ENCODE results near the gene RBMS3.
"Not testable (repeated sequence)": the region's sequence is repeated elsewhere in the genome, so short reads cannot be mapped to it uniquely, and the experiment has no call there.

The RBMS3 gene

DNA sequence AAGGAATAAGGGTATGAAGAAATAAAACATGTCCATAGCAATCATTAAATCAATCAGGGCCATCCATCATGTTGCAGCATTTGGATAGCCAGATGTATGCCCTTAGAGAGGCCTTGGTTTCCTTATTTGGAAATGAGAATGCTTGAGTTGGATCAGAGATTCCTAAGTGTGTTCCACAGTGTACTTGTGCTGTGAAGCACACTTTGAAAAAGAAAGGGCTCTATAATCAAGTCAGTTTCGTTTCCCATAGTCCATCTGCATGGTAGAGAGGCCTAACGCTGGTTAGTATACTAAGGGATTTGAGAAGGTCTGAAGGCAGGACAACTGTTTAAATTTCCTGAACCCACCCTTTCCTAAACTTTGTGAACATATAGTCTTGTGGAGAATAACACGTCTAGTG, 30.9 kb downstream of the RBMS3 start:
- DNase-seq (ENCODE audit: low read depth in 3 of 3, low spot score in 1 of 3): no peak

DNA sequence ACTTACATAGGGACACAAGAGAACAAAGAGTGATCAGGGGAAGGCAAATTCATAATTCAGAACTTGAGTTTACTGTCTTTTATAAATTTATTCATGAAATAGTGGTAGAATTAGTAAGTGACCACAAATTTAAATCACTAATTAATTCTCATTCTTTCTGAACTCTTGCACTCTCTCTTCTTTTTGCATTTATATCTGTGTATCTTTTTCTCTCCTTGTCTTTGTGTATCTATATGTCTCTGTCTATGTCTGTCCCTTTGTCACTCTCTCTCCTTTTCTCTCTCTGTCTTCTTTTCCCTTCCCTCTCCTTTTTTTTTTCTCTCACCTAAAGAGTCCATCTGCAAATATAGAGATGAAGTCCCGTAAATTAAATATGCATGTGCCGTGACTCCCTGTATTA, 31.5 kb downstream of the RBMS3 start:
- DNase-seq (ENCODE audit: low read depth in 3 of 3, low spot score in 1 of 3): no peak

DNA sequence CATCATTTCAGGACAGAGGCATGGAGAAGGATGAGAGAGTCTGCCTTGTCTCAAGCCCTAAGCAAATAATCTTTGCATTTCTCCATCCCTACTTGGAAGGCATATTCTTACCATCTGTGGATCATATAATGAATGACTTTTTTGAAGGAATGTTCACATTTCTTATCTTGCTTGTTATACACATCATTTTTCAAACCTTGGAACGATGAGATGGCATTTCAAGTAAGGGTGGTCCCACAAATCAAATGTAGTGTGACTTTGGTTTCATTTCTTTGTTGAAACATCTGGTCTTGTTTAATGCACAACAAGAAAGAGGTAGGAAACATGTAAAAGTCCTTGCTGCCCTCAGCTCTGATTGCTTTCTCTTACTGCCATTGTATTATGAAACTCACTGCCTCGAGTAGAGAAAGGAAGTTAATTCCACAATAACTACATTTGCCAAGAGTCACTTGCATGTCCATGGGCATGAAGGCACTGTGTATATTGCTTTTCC, 32.1 kb downstream of the RBMS3 start:
- no peak for DNase-seq (ENCODE audit: low read depth in 3 of 3, low spot score in 1 of 3)

DNA sequence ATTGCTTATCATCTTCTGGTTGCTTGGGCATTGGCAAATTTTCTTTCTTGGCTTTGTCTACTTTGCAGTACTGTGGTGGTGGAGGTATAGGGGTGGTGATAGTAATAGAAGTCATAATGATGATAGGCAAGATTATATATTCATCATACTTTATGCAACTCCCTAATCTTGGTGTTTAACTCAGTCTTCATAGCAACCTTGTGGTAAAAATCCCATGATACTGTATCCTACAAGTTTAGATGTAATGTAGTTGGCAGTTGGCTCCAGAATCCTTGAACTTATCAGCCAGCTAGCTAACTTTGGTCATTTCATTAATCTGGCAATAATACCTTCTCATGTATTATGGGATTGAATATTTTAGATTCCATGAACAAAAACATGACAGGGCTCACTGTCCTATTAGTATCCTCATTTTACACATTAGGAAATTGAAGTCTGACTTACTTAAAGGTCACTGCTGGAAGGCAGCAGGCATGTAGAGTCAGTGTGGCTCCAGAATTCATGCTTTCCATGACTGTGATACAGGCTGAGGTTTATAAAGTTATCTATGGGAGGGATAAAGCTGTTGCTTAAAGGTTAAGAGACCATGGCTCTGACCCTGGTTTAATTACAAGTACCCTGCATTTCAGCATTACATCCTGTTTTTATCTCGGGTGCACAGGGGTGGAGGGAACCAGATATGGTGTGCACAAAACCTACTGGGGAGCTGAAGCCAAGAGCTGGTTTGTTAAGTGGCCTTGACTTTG, 33.3 kb downstream of the RBMS3 start:
- no peak for DNase-seq (ENCODE audit: low read depth in 3 of 3, low spot score in 1 of 3)

DNA sequence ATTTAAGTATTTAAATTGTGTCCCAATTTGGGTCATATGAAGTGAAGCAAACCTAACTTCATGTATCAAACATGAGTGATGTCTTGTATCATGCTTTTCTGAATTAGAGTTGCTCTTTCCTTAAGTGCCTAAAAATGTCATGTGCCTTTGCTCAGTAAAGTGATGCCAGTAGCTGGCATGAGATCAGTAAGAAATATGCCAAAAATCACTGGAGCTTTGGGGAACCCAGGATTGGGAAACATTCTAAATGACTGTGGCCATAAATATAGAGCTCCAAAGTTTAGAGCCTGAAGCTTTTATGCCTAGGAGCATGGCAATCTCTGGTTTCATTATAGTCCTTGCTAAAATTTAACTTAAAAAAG, 33.8 kb downstream of the RBMS3 start:
- DNase-seq (ENCODE audit: low read depth in 3 of 3, low spot score in 1 of 3): no peak

DNA sequence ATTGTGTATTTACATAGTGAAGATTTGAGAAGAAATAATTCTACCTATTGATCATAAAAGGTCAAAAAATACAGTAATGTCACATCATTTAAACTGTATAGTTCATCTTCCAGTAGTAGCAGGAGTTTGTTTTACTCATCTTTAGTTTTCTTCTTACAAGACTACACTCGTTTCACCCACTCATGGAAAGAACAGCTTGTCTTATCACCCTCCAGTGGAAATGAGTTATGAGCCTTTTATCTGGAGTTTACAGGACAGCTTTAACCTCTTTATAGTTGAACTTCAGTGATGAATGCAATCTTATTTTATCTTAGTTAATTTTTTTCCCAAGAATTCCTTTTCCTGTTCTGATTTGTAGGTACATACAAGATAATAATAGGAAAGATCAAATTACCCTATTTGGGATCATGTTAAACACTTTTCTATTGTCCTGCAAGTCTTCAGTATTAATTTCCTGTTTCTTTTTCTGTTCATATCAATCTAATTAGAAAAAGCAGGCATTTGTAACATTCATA, 36.8 kb downstream of the RBMS3 start:
- no peak for DNase-seq (ENCODE audit: low read depth in 3 of 3, low spot score in 1 of 3)

DNA sequence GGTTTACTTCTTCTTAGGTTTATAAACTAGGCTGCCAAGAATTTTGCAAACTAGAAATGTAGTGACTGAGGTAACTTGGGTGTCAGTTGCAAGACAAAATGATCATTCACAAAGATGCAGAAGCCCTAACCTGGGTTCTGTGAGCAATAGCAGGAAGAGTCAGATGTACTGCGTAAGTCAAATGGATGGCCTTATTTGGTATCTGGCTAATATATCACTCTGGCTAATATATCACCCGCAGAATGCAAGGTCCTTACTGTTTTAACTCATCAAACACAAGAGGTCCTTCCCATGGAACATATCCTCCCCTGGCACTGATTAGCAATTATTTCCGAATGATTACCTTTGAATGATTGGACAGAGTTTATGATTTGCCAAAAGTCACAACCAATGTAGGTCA, 37.4 kb downstream of the RBMS3 start:
- no peak for DNase-seq (ENCODE audit: low read depth in 3 of 3, low spot score in 1 of 3)

DNA sequence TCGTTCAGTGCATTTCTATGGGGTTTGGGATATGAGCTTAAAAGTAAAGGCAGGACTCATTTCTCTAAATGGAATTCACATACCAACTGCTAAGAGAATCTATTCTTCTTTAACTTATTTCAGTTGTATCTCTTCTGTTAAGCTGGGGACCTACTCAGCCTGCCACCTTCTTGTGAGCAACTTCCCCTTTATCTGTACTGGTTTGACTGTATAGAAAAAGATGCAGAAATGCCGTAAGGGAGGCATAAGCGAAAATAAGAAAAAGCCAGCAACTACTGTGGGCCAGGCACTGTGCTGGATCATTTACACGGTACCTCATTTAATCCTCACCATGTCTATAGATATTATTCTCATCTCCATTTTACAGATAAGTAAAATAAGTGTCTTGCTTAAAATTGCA, 38.4 kb downstream of the RBMS3 start:
- DNase-seq (ENCODE audit: low read depth in 3 of 3, low spot score in 1 of 3): no peak

DNA sequence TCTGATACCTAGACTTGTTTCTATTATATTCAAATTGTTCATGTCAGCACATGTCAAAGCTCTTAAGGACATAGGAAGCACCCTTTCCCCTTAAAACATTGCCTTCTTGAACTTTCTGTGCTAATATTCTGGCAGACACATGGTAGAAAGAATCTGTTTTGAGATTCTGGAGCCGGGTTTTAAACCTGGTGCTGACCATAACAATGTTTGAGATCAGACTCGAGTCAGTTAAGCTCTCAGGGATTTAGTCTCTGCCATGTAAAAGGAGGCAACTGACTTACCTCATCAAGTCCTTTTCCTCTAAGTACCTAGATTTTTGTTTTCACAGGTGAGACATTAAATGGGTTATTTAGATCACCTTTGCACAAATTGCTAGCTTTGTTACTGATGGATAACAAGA, 38.9 kb downstream of the RBMS3 start:
- DNase-seq (ENCODE audit: low read depth in 3 of 3, low spot score in 1 of 3): no peak

DNA sequence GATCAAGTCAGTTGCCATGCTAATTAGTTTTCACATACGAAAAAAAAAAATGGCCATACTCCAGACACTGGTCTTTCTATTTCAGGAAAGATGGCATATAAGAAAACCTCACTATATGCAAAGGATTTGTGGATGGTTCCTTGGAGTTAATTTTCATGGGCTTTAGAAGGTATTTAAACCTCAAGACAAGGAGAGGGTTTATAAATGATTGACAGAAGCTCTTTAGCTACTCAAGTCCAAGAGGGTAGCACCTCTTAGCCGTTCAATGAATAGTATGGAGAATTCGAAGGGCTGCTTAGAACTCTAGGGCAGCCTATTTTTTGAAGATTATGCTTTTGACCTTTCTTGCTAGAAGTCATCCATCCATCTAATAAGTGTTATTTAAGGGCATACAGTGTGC, 41.7 kb downstream of the RBMS3 start:
- no peak for DNase-seq (ENCODE audit: low read depth in 3 of 3, low spot score in 1 of 3)

DNA sequence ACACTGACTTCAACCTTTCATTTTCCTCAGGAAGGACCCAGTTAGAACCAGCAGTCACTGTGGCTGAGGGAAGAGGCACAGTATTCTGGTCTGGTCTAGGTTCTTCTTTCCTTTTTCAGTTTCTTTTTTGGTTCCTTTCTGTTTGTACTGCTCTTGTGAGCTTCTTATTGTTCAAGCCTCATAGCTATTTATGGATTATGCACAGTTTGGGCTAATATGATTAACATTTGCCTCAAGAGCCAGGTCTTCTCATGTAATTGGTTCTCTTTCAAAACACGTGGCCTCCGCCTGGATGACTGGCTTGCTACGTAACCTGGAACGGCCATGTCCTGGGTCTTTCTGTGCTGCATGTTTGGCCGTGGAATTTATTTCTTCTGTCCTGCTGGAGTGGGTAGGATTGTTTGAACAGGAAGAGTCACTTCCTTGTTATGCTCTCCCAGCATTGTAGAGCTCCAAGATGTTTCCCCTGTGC, 43.3 kb downstream of the RBMS3 start:
- no peak for DNase-seq (ENCODE audit: low read depth in 3 of 3, low spot score in 1 of 3)

DNA sequence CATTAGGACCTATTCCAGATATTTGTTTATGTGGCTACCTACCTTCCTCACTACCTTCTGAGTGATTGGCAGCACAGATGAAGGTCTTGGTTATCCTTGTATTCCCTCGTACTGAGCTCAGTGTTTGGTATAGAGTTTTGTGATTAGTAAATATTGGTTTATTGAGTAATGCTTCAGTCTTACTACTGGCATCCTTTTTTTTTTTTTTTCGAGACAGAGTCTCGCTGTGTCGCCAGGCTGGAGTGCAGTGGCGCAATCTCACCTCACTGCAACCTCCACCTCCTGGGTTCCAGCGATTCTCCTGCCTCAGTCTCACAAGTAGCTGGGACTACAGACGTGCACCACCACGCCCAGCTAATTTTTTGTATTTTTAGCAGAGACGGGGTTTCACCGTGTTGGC, 45.7 kb downstream of the RBMS3 start:
- DNase-seq (ENCODE audit: low read depth in 3 of 3, low spot score in 1 of 3): not testable (repeated sequence)

DNA sequence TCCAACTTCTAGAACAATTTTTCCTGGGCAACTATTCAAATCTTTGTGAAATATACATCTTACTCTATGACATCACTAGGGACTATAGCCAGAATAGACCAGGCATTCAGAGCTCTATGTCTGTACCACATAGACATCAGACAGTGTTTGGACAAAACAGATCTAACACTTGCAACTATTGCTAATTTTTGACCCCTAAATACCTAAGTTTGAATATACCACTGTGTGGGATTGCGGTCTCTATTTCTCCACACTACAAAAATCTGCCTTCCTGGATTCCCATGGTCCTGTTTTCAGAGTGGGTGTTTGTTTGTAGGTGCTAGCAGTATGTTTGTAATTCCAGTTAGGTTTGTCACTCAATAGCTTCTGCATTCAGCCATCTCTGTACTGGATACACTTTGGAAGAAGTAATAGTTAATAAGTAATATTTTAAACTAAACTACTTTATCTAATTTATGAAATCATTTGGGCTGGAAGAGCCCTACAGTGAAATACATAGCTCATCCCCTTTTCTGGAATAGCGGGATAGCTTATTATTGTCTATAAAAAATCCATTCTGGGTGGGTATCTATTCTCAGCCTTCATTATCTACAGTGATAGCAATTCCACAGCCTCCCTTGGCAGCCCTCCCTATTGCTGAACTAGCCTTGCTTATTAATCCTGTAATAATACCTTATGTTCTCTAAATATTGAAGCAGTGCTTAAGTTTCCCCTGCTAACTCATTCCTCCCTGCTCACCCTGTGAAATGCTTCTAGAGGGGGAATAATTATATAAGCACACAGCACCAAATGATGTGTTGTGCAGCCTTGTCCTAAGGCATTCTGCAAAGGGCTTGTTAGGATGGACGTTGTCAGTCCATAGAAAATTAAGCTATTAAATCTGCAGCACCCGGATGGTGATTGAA, 49.4 kb downstream of the RBMS3 start:
- no peak for DNase-seq (ENCODE audit: low read depth in 3 of 3, low spot score in 1 of 3)

DNA sequence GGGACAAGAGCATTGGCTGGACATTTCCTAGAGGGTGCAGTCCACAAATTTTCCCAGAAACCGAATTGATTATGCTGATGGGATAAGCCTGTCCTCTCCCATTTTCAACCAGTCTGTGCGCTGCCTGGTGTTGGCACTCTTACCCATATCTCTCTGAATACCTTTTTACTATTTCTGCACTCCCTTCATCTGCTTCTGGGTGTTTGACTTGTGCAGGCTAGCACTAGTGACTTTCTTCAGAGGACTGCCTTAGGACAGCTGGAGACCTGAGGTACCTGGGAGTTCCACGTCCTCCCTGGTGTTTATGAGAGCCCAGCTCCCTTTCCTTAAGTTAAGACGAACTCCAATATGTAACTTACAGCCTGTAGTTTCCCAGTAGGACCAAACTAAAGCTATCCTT, 50.2 kb downstream of the RBMS3 start:
- DNase-seq (ENCODE audit: low read depth in 3 of 3, low spot score in 1 of 3): no peak

DNA sequence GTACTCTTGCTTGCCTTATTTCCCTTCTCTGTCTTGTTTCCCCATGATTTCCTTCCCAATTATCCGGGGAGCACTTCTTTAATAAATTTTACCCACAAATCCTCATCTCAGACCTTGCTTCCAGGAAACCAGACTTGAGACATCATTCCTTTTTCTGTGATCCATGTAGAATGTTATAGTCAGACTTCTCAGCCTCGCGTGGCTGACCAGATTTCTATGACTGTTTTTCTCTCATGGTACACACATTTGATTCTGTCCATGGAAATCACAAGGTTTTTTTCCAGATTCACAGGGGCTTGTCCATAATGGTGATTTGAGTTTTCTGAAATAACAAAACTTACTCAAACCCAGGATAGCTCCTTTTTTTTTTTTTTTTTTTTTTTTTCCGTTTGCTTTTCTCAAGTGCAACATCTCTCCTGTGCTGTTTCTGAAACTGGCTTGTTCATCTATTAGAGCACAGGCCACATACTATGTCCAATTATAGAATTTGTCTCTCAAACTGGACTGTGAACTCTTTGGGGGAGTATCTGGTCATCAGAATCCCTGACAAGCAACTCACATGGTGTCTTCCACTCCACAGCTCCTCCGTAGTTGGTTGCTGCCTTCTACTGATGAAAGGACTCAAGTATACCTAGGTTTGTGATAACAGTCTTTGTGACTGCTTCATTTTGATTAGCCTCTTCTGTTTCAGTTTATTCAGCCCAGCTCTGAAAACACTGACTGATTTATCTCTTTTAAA, 50.8 kb downstream of the RBMS3 start:
- no peak for DNase-seq (ENCODE audit: low read depth in 3 of 3, low spot score in 1 of 3)

DNA sequence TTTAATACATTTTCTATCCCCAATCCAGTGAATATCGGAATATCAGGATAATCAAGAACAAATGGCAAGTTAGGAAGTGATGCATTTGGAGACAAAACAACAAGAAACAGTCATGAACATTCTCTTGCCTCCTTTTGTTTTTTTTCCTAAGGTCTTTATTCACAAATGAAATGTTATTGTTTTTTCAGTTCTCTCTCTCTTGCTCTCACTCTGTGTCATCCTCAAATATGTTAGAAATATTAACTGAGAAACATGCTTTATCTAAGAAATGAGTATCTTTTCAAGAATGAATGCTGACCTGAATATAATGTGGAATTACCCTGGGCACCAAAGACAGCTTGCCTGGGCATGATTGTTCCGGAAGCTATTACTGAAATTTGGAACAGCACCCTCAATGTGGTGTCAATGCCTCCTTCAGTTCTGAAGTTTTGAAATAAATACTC, 51.3 kb downstream of the RBMS3 start:
- DNase-seq (ENCODE audit: low read depth in 3 of 3, low spot score in 1 of 3): no peak

DNA sequence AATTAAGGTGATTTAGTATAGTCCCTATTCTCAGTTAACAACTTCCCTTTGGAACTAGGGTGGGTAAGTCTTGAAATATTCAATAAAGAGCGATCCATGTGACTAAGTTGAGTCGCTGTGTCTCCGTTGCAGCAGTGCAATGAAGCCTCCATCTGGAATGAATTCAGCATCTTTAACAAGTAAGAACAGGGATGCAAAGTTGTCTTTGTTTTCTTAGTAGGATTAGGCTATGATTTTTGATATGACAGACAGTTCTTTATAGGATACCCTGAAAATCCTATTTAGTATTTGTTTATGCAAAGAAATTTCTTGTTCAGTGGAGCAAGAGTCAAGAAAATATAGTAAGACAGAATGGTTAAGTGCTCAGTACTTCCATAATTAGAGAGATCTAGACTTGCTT, 52.7 kb downstream of the RBMS3 start:
- no peak for DNase-seq (ENCODE audit: low read depth in 3 of 3, low spot score in 1 of 3)

DNA sequence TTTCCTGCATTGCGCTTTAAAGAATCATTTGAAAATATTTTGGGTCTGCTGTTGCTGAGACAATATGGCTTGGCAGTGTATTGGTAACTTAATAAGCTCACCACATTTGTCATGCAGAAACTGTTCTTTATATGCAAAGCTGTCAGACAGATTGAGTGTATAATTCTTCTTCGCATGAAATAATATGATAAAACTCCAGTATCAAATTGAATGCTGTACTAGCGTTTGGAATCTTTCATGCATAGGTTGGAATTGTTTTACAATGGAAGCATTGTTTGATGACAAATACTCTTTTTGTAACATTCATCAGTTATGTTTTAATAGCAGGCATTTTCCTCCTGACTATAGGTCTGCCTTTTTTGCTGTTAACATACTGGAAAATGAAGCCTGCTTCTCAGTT, 53.8 kb downstream of the RBMS3 start:
- DNase-seq (ENCODE audit: low read depth in 3 of 3, low spot score in 1 of 3): no peak

DNA sequence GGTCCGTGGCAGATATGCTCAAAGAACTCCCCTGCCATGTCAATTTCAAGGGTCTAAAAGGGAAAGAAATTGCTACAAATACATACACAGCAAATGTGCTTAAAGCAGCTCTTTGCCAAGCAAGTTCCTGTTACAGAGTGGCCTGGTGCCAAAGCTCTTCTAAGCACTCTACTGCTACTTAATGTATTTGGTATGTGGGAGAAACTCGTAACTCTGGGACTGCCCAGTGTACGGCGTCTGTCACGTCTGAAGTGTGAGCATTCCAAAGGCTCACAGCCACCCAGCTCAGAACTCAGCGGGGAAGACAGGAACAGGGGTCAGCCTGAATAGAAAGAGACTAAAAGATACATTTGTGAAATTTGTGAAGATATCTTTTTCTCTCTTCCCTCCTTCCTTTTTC, 54.6 kb downstream of the RBMS3 start:
- no peak for DNase-seq (ENCODE audit: low read depth in 3 of 3, low spot score in 1 of 3)

DNA sequence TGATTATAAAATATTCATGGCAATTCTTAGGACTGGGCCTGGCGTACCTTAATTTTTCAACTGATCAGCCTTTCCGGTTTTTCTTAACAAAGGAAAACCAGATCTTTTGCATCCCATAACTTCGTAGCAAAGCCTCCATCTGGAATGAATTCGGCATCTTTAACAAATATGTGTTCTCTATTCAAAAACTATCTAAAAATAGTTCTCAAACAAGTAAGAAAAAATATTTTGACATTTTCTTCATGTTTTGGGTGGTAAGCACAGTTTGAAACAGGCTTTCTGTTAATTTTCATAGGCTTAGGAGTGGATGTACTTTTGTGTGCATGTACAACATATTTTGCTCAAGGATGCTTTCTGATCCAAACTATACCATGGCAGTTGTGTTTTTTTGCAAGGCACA, 55.1 kb downstream of the RBMS3 start:
- DNase-seq (ENCODE audit: low read depth in 3 of 3, low spot score in 1 of 3): no peak

DNA sequence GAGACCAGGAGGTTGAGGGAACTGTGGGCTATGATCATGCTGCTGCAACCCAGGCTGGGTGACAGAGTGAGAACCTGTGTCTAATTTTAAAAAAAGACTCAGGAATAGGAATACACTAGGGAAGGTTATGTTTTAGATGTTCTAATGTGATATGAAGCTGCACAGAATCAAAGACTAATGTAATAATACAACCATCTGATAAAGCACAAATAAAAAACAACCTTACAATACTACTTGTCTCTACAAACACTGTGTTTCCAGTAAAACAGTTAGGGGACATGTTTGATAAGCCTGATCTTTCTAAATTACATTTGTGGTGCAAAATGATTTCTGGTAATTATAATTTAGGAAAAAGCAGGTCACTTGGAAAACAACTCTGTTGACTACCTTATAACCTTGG, 56.7 kb downstream of the RBMS3 start:
- no peak for DNase-seq (ENCODE audit: low read depth in 3 of 3, low spot score in 1 of 3)
